Activated B cell treated with CpG ODN at 0.5 μM for 24 hours (primary cell): Measurements from ENCODE around the gene TP53I11. TPM values are rescaled to one million over a fixed set of nuclear protein-coding genes. Genes with fewer than 3 reads are reported as not detected.

Source experiments
- ATAC-seq: fragments of 200-7000 bp; cut with Tn5 transposase; one replicate; pipeline ENCODE4 v1.10.0; 2021; ENCODE audit warnings: low read depth, mild to moderate bottlenecking, moderate library complexity
- CTCF ChIA-PET: fragments of 350-600 bp; sonication (Branson Sonifier 250); formaldehyde crosslinking; loops from one replicate; lab custom pipeline; 2021; ENCODE audit warnings: antibody characterized with exemption; lab: Charles Lee
- POLR2A ChIA-PET: fragments of 350-600 bp; sonication (Branson Sonifier 250); formaldehyde crosslinking; loops from one replicate; lab custom pipeline; 2021; ENCODE audit warnings: antibody characterized with exemption; lab: Charles Lee
- DNase-seq: peaks from one replicate; pipeline ENCODE4 v3.0.0; 2022
- H3K27ac Mint-ChIP-seq: one replicate; pipeline ENCODE4 v1.8.0; 2020; ENCODE audit warnings: mixed read lengths
- H3K27me3 Mint-ChIP-seq: one replicate; pipeline ENCODE4 v1.8.0; 2021; ENCODE audit warnings: mixed read lengths
- H3K36me3 Mint-ChIP-seq: one replicate; pipeline ENCODE4 v1.8.0; 2021; ENCODE audit warnings: low read depth, mixed read lengths
- H3K4me1 Mint-ChIP-seq: one replicate; pipeline ENCODE4 v1.8.0; 2021; ENCODE audit warnings: mixed read lengths
- H3K4me3 Mint-ChIP-seq: one replicate; pipeline ENCODE4 v1.8.0; 2020; ENCODE audit warnings: mild to moderate bottlenecking, mixed read lengths
- H3K9me3 Mint-ChIP-seq: one replicate; pipeline ENCODE4 v1.8.0; 2020; ENCODE audit warnings: mixed read lengths
- CTCF ChIP-seq: fragments of 200-600 bp; IDR thresholded peaks from one replicate; pipeline ENCODE4 v1.8.0; 2022; ENCODE audit warnings: antibody characterized with exemption, mild to moderate bottlenecking
- intact Hi-C: fragments of 100-400 bp; cut with micrococcal nuclease; formaldehyde crosslinking; loops from one replicate; pipeline ENCODE4 v1.15.1; 2024
- total RNA-seq: library from RNA; stranded (reverse); gene quantifications from 2 replicates; pipeline ENCODE4 v1.2.3, GENCODE V29; 2022

Gene TP53I11
- total RNA-seq, 1 donor from 2014 or later, result 175 TPM

- H3K27me3 Mint-ChIP-seq, result no peaks in the 10 kb centered on the region
- no peak for TF ChIP-seq CTCF
- H3K36me3 Mint-ChIP-seq, result no peaks in the 10 kb centered on the region
- H3K4me1 Mint-ChIP-seq, result no peaks in the 10 kb centered on the region
- DNase-seq, result no peak
- POLR2A ChIA-PET, result no interaction called here
- H3K27ac Mint-ChIP-seq, result no peak overlapping the region
- ATAC-seq, result no peak
- CTCF ChIA-PET, result no interaction called here
- intact Hi-C loops, result no loop called here
- H3K9me3 Mint-ChIP-seq, result no peaks in the 10 kb centered on the region
- no peak overlapping the region for H3K4me3 Mint-ChIP-seq
Measured at GRCh38 chr11:44970293-44970692, 19.6 kb upstream of the TP53I11 start.

DNA sequence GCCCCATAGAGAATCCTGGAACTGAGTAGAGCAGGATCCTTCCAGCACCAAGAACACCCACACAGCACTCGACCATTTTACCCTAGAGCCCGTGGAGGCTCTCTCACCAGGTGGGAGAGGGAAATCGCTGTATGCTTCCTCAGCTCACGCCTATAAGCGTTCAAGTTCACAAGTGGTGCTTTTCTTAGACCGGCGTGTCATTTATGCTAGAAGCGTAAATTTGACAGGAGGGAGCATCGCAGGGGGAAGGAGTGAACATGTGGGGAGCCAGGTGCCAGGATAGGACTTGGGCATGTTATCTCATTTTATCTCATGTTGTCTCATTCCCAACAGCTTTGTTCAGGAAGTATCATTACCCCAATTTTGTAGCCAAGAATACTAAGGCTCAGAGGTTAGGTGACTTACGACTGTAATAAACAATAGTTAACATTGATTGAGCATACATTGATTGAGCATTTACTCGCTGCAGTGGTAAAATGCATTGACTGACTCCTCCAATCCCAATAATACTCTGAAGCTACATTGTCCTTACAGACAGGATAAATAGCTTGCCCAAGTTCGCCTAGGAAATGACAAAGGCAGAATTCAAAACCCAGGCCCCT lies 19.1 kb upstream of the TP53I11 start:
- Mint-ChIP-seq H3K36me3 (no peaks in the 10 kb centered on the region), H3K27me3 (no peaks in the 10 kb centered on the region), H3K27ac (no peak overlapping the region), H3K9me3 (no peaks in the 10 kb centered on the region), H3K4me3 (no peak overlapping the region), H3K4me1 (no peaks in the 10 kb centered on the region)
- intact Hi-C loops, result no loop called here
- no peak for DNase-seq
- ATAC-seq, result no peak
- CTCF ChIA-PET, result no interaction called here
- POLR2A ChIA-PET, result no interaction called here
- TF ChIP-seq CTCF, result no peak

DNA sequence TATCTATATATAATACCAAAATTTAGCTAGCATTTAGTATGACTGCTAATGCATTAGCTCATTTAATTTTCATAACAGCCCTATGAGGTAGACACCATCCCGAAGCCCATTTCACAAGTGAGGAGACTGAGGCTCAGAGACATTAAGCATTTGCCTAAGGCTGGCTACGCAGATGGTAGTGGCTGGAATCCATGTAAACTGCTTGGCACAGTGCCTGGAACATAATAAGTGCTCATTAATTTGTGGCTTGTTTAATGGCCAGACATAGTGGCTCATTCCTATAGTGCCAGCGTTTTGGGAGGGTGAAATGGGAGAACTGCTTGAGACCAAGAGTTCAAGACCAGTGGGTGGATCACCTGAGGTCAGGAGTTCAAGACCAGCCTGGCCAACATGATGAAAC lies 17.8 kb upstream of the TP53I11 start:
- Mint-ChIP-seq H3K4me1 (peaks cover 2% of the 10 kb centered on the region), H3K27me3 (no peaks in the 10 kb centered on the region), H3K36me3 (no peaks in the 10 kb centered on the region), H3K27ac (no peak overlapping the region), H3K9me3 (no peaks in the 10 kb centered on the region), H3K4me3 (no peak overlapping the region)
- no peak for ATAC-seq
- TF ChIP-seq CTCF, result no peak
- ChIA-PET POLR2A (no interaction called here), CTCF (no interaction called here)
- DNase-seq, result no peak
- intact Hi-C loops, result no loop called here

DNA sequence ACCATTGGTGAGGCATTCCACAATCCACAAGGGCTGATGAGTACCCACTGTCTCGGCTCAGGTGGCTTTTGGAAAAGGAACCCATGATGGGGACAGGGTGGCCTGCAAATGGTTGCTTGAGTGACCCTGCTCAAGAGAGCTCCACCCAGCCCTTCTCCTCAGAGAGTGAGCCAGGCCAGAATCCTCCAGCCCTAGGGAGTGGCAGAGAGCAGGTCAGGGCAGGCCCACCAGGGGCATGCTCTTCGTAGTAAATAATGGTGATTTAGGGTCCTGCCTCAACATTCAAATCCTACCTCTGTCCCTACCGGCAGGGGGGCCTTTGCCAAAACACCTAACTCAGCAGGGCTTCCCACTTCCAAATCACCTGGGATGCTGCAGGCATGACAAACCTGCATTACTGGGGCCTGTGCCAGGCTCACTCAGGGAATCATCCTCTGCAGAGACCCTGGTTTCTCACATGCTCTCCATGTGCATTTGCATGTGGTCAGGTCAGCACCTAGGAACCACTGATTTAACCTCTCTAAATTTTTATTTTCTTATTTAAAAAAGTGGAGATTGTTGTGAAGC lies 17.3 kb upstream of the TP53I11 start:
- H3K9me3 Mint-ChIP-seq, result no peaks in the 10 kb centered on the region
- peaks cover 2% of the 10 kb centered on the region for H3K4me1 Mint-ChIP-seq
- no peak for TF ChIP-seq CTCF
- no peaks in the 10 kb centered on the region for H3K36me3 Mint-ChIP-seq
- DNase-seq (no peak), ATAC-seq (no peak)
- POLR2A ChIA-PET, result no interaction called here
- intact Hi-C loops, result no loop called here
- no peak overlapping the region for H3K4me3 Mint-ChIP-seq
- no peak overlapping the region for H3K27ac Mint-ChIP-seq
- CTCF ChIA-PET, result interaction anchor here (1.3 kb wide), 1 partner anchor 136 kb away, joined by 4 read pairs; no protein-coding TSS in a partner anchor
- H3K27me3 Mint-ChIP-seq, result no peaks in the 10 kb centered on the region

GRCh38 chr11:44966694-44967093 lies 16.0 kb upstream of the TP53I11 start:
- DNase-seq (no peak), ATAC-seq (no peak)
- peaks cover 2% of the 10 kb centered on the region for H3K4me1 Mint-ChIP-seq
- intact Hi-C loops, result no loop called here
- no peak overlapping the region for H3K27ac Mint-ChIP-seq
- H3K36me3 Mint-ChIP-seq, result no peaks in the 10 kb centered on the region
- POLR2A ChIA-PET, result no interaction called here
- H3K9me3 Mint-ChIP-seq, result no peaks in the 10 kb centered on the region
- H3K27me3 Mint-ChIP-seq, result no peaks in the 10 kb centered on the region
- H3K4me3 Mint-ChIP-seq, result no peak overlapping the region
- no peak for TF ChIP-seq CTCF
- CTCF ChIA-PET, result interaction anchor here (1.3 kb wide), 1 partner anchor 137 kb away, joined by 4 read pairs; no protein-coding TSS in a partner anchor
